ENCODE data around the gene JAK2. TPM values are rescaled to one million over a fixed set of nuclear protein-coding genes. Genes with fewer than 3 reads are reported as not detected.

Gene JAK2
- total and polyA plus RNA-seq, 5 donors from 2014 or later = 6.8 to 19.5 (median 6.8) TPM

DNA sequence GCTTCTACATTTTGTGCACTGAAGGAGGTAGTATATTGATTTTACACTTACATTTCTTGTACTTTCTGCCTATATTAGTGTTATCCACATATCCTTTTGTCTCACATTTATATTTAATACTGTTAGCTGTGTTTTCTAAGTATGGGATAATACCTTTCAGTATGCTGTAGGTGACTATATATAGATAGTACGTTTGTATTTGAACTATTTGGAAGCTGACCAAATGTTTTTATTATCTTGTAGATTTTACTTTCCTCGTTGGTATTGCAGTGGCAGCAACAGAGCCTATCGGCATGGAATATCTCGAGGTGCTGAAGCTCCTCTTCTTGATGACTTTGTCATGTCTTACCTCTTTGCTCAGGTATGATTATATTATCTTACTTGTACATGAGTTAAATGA is 59.1 kb downstream of the JAK2 start:
- H3K4me3 ChIP-seq (ENCODE audit: low read depth, low read length) = no peak overlapping the region
- H3K4me3 Mint-ChIP-seq = peak overlapping the region in 1 of 4 donors; percentile 21
- no peaks in the 10 kb centered on the region for H3K27me3 ChIP-seq (ENCODE audit: control insufficient read depth, insufficient read depth, low read length)
- no peak overlapping the region for H3K27ac ChIP-seq (ENCODE audit: insufficient read depth, low read length, poor library complexity, severe bottlenecking)
- H3K36me3 ChIP-seq (ENCODE audit: control insufficient read depth, insufficient read depth, low read length) = peaks cover 23% of the 10 kb centered on the region
- no peak overlapping the region for H3K27ac Mint-ChIP-seq
- no peaks in the 10 kb centered on the region for H3K27me3 Mint-ChIP-seq
- H3K9me3 Mint-ChIP-seq = peaks cover 0 to 6% (median 4%) of the 10 kb centered on the region in 7 donors
- H3K4me1 ChIP-seq (ENCODE audit: control insufficient read depth, insufficient read depth, low read length, poor library complexity, severe bottlenecking) = no peaks in the 10 kb centered on the region
- H3K36me3 Mint-ChIP-seq = peaks cover 21% of the 10 kb centered on the region
- H3K9me3 ChIP-seq (ENCODE audit: control insufficient read depth in 2 of 2, low read length in 2 of 2) = peaks cover 0 to 2% of the 10 kb centered on the region in 2 experiments
- ATAC-seq (ENCODE audit: low read depth in 2 of 2) = no peak
- DNase-seq = no peak
- peaks cover 6 to 13% (median 9%) of the 10 kb centered on the region in 4 donors for H3K4me1 Mint-ChIP-seq

GRCh38 chr9:5052838-5053237 is 67.8 kb downstream of the JAK2 start:
- Histone ChIP-seq H3K27me3 (ENCODE audit: control insufficient read depth, insufficient read depth, low read length) (no peaks in the 10 kb centered on the region), H3K27ac (ENCODE audit: insufficient read depth, low read length, poor library complexity, severe bottlenecking) (no peak overlapping the region), H3K4me1 (ENCODE audit: control insufficient read depth, insufficient read depth, low read length, poor library complexity, severe bottlenecking) (no peaks in the 10 kb centered on the region), H3K36me3 (ENCODE audit: control insufficient read depth, insufficient read depth, low read length) (peaks cover 17% of the 10 kb centered on the region), H3K9me3 (ENCODE audit: control insufficient read depth in 2 of 2, low read length in 2 of 2) (no peaks in the 10 kb centered on the region), H3K4me3 (ENCODE audit: low read depth, low read length) (no peak overlapping the region)
- H3K4me1 Mint-ChIP-seq = peaks cover 0 to 9% (median 2%) of the 10 kb centered on the region in 4 donors
- ATAC-seq (ENCODE audit: low read depth in 2 of 2) (no peak), DNase-seq (no peak)
- no peaks in the 10 kb centered on the region for H3K27me3 Mint-ChIP-seq
- no peak overlapping the region for H3K4me3 Mint-ChIP-seq
- peaks cover 48% of the 10 kb centered on the region for H3K36me3 Mint-ChIP-seq
- H3K9me3 Mint-ChIP-seq = no peaks in the 10 kb centered on the region
- H3K27ac Mint-ChIP-seq = no peak overlapping the region

DNA sequence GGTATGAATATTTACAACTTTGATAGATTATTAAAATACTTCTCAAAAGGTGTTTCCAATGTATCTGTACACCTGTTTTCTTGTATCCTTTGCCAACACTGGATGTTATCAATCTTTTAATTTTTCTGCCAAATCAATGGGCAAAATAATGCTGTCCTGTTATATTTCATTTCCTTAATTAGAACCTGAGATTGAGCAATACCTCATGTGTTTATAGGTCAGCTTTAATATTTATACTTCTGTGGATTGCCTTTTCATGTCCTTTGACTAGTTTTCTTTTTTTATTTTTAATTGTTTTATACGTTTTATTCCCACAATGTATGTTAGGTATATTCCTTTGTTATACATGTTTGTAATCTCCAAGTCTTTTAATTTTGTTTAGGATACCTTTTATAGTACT is 77.6 kb downstream of the JAK2 start:
- H3K27ac ChIP-seq (ENCODE audit: insufficient read depth, low read length, poor library complexity, severe bottlenecking) = no peak overlapping the region
- H3K4me1 ChIP-seq (ENCODE audit: control insufficient read depth, insufficient read depth, low read length, poor library complexity, severe bottlenecking) = no peaks in the 10 kb centered on the region
- H3K4me3 ChIP-seq (ENCODE audit: low read depth, low read length) = no peak overlapping the region
- Mint-ChIP-seq H3K4me1 (peaks cover 0 to 12% (median under 1%) of the 10 kb centered on the region in 4 donors), H3K27ac (no peak overlapping the region), H3K27me3 (no peaks in the 10 kb centered on the region), H3K36me3 (peaks cover 38% of the 10 kb centered on the region), H3K4me3 (no peak overlapping the region), H3K9me3 (no peaks in the 10 kb centered on the region)
- DNase-seq (no peak), ATAC-seq (ENCODE audit: low read depth in 2 of 2) (no peak)
- H3K9me3 ChIP-seq (ENCODE audit: control insufficient read depth in 2 of 2, low read length in 2 of 2) = no peaks in the 10 kb centered on the region
- peaks cover 17% of the 10 kb centered on the region for H3K36me3 ChIP-seq (ENCODE audit: control insufficient read depth, insufficient read depth, low read length)
- no peaks in the 10 kb centered on the region for H3K27me3 ChIP-seq (ENCODE audit: control insufficient read depth, insufficient read depth, low read length)

- H3K36me3 ChIP-seq (ENCODE audit: control insufficient read depth, insufficient read depth, low read length) = peaks cover 38% of the 10 kb centered on the region
- H3K27me3 Mint-ChIP-seq = no peaks in the 10 kb centered on the region
- no peak for ATAC-seq (ENCODE audit: low read depth in 2 of 2)
- H3K27ac ChIP-seq (ENCODE audit: insufficient read depth, low read length, poor library complexity, severe bottlenecking) = no peak overlapping the region
- H3K9me3 Mint-ChIP-seq = peaks cover 0 to 3% (median 0%) of the 10 kb centered on the region in 7 donors
- DNase-seq = no peak
- H3K9me3 ChIP-seq (ENCODE audit: control insufficient read depth in 2 of 2, low read length in 2 of 2) = no peaks in the 10 kb centered on the region
- H3K36me3 Mint-ChIP-seq = peaks cover 35% of the 10 kb centered on the region
- no peak overlapping the region for H3K4me3 Mint-ChIP-seq
- H3K27me3 ChIP-seq (ENCODE audit: control insufficient read depth, insufficient read depth, low read length) = no peaks in the 10 kb centered on the region
- H3K4me3 ChIP-seq (ENCODE audit: low read depth, low read length) = no peak overlapping the region
- H3K4me1 ChIP-seq (ENCODE audit: control insufficient read depth, insufficient read depth, low read length, poor library complexity, severe bottlenecking) = no peaks in the 10 kb centered on the region
- peaks cover 0 to 4% (median 2%) of the 10 kb centered on the region in 4 donors for H3K4me1 Mint-ChIP-seq
- no peak overlapping the region for H3K27ac Mint-ChIP-seq
These were observed 87.8 kb downstream of the JAK2 start for GRCh38 chr9:5072871-5073270.

DNA sequence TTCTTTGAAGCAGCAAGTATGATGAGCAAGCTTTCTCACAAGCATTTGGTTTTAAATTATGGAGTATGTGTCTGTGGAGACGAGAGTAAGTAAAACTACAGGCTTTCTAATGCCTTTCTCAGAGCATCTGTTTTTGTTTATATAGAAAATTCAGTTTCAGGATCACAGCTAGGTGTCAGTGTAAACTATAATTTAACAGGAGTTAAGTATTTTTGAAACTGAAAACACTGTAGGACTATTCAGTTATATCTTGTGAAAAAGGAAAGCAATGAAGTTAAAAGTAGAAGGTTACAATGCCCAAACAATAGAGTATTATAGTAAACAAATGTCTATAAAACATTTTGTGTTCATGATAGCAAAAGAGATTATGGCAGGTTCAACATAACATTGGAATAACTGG is 88.6 kb downstream of the JAK2 start:
- no peak overlapping the region for H3K4me3 Mint-ChIP-seq

GRCh38 chr9:5085993-5086392 is 100.9 kb downstream of the JAK2 start:
- Mint-ChIP-seq H3K4me3 (no peak overlapping the region), H3K36me3 (peaks cover 57% of the 10 kb centered on the region), H3K27ac (no peak overlapping the region), H3K9me3 (peaks cover 0 to 7% (median 0%) of the 10 kb centered on the region in 7 donors), H3K27me3 (no peaks in the 10 kb centered on the region), H3K4me1 (no peaks in the 10 kb centered on the region)
- Histone ChIP-seq H3K27me3 (ENCODE audit: control insufficient read depth, insufficient read depth, low read length) (no peaks in the 10 kb centered on the region), H3K27ac (ENCODE audit: insufficient read depth, low read length, poor library complexity, severe bottlenecking) (no peak overlapping the region), H3K36me3 (ENCODE audit: control insufficient read depth, insufficient read depth, low read length) (peaks cover 55% of the 10 kb centered on the region), H3K4me1 (ENCODE audit: control insufficient read depth, insufficient read depth, low read length, poor library complexity, severe bottlenecking) (no peaks in the 10 kb centered on the region), H3K9me3 (ENCODE audit: control insufficient read depth in 2 of 2, low read length in 2 of 2) (no peaks in the 10 kb centered on the region), H3K4me3 (ENCODE audit: low read depth, low read length) (no peak overlapping the region)
- no peak for DNase-seq
- ATAC-seq (ENCODE audit: low read depth in 2 of 2) = no peak

More for the DNA sequence above, 88.6 kb downstream of the JAK2 start:
- Mint-ChIP-seq H3K4me1 (peaks cover 0 to 4% (median 2%) of the 10 kb centered on the region in 4 donors), H3K27me3 (no peaks in the 10 kb centered on the region), H3K27ac (no peak overlapping the region), H3K36me3 (peaks cover 31% of the 10 kb centered on the region), H3K9me3 (peaks cover 0 to 3% (median 0%) of the 10 kb centered on the region in 7 donors)
- ATAC-seq (ENCODE audit: low read depth in 2 of 2) = no peak
- H3K4me1 ChIP-seq (ENCODE audit: control insufficient read depth, insufficient read depth, low read length, poor library complexity, severe bottlenecking) = no peaks in the 10 kb centered on the region
- no peak overlapping the region for H3K27ac ChIP-seq (ENCODE audit: insufficient read depth, low read length, poor library complexity, severe bottlenecking)
- DNase-seq = no peak
- peaks cover 35% of the 10 kb centered on the region for H3K36me3 ChIP-seq (ENCODE audit: control insufficient read depth, insufficient read depth, low read length)
- H3K4me3 ChIP-seq (ENCODE audit: low read depth, low read length) = no peak overlapping the region
- no peaks in the 10 kb centered on the region for H3K9me3 ChIP-seq (ENCODE audit: control insufficient read depth in 2 of 2, low read length in 2 of 2)
- no peaks in the 10 kb centered on the region for H3K27me3 ChIP-seq (ENCODE audit: control insufficient read depth, insufficient read depth, low read length)

GRCh38 chr9:5089737-5090136 is 104.7 kb downstream of the JAK2 start:
- H3K27ac ChIP-seq (ENCODE audit: insufficient read depth, low read length, poor library complexity, severe bottlenecking) = no peak overlapping the region
- H3K9me3 ChIP-seq (ENCODE audit: control insufficient read depth in 2 of 2, low read length in 2 of 2) = no peaks in the 10 kb centered on the region
- Mint-ChIP-seq H3K9me3 (peaks cover 0 to 7% (median 0%) of the 10 kb centered on the region in 7 donors), H3K4me1 (no peaks in the 10 kb centered on the region), H3K36me3 (peaks cover 33% of the 10 kb centered on the region), H3K27ac (no peak overlapping the region), H3K27me3 (no peaks in the 10 kb centered on the region), H3K4me3 (no peak overlapping the region)
- H3K36me3 ChIP-seq (ENCODE audit: control insufficient read depth, insufficient read depth, low read length) = peaks cover 36% of the 10 kb centered on the region
- no peak overlapping the region for H3K4me3 ChIP-seq (ENCODE audit: low read depth, low read length)
- H3K27me3 ChIP-seq (ENCODE audit: control insufficient read depth, insufficient read depth, low read length) = no peaks in the 10 kb centered on the region
- H3K4me1 ChIP-seq (ENCODE audit: control insufficient read depth, insufficient read depth, low read length, poor library complexity, severe bottlenecking) = no peaks in the 10 kb centered on the region
- ATAC-seq (ENCODE audit: low read depth in 2 of 2) = no peak
- no peak for DNase-seq

- Mint-ChIP-seq H3K4me1 (no peaks in the 10 kb centered on the region), H3K4me3 (no peak overlapping the region), H3K36me3 (no peaks in the 10 kb centered on the region), H3K27me3 (no peaks in the 10 kb centered on the region), H3K9me3 (peaks cover 0 to 3% (median 0%) of the 10 kb centered on the region in 7 donors), H3K27ac (no peak overlapping the region)
- peaks cover 4% of the 10 kb centered on the region for H3K36me3 ChIP-seq (ENCODE audit: control insufficient read depth, insufficient read depth, low read length)
- H3K27me3 ChIP-seq (ENCODE audit: control insufficient read depth, insufficient read depth, low read length) = no peaks in the 10 kb centered on the region
- H3K27ac ChIP-seq (ENCODE audit: insufficient read depth, low read length, poor library complexity, severe bottlenecking) = no peak overlapping the region
- H3K9me3 ChIP-seq (ENCODE audit: control insufficient read depth in 2 of 2, low read length in 2 of 2) = no peaks in the 10 kb centered on the region
- H3K4me1 ChIP-seq (ENCODE audit: control insufficient read depth, insufficient read depth, low read length, poor library complexity, severe bottlenecking) = no peaks in the 10 kb centered on the region
- no peak overlapping the region for H3K4me3 ChIP-seq (ENCODE audit: low read depth, low read length)
- ATAC-seq (ENCODE audit: low read depth in 2 of 2) (no peak), DNase-seq (no peak)
These were observed 110.7 kb downstream of the JAK2 start for GRCh38 chr9:5095795-5096194.
